HG03442 (cell line): Measurements from ENCODE around the gene PRKCH.
"Not testable (repeated sequence)": the region's sequence is repeated elsewhere in the genome, so short reads cannot be mapped to it uniquely, and the experiment has no call there.

ENCODE experiments used
- ATAC-seq: cut with Tn5 transposase; IDR thresholded peaks from one replicate; pipeline ENCODE4 v1.9.1; 2021; ENCODE audit warnings: mild to moderate bottlenecking, moderate library complexity; ENCODE audit not compliant: unreplicated experiment

PRKCH gene

DNA sequence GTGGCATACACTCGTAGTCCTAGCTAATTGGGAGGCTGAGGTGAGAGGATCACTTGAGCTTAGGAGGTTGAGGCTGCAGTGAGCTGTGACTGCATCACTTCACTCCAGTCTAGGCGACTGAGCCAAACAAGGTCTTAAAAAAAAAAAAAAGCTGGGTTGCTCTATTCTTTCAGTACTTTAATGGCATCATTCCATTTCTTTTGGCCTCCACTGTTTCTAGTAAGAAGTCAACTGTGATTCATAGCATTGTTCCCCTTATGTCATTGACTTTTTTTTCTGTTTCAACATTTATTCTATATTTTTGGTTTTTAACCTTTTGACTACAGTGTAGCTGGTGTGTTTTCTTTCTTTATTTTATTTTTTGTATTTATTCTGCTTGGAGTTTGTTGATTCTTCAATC, 16.7 kb upstream of the PRKCH start:
- ATAC-seq, result no peak

DNA sequence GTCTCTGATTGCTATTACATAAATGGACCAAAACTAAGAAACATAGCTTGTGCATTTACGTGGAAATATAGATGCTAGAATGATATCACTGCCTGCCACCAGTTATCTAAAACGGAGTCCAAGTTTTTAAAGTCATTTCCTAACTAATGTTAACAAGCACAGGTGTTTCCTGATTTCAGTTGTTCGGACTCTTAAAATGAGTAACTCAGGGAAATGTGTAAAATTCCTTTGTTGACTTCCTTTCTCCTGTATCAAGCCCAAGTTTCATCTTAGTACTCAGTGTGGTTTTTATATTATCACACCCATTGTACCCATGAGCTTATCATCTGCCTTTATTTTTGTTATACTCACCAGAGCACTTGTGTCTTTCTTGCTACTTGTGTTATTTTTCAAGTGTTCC, 13.2 kb upstream of the PRKCH start:
- ATAC-seq, result no peak

DNA sequence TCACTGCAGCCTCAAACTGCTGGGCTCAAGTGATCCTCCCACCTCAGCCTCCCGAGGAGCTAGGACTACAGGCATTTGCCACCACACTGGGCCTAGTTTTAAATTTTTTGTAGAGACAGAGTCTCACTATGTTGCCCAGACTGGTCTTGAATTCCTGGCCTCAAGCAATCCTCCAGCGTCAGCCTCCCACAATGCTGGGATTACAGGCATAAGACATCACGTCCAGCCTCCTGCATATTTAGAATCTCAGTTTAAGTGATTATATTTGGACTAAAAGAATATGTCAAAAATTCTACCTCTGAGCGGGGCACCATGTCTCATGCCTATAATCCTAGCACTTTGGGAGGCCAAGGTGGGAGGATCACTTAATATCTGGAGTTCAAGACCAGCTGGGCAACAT, 12.7 kb upstream of the PRKCH start:
- ATAC-seq, result not testable (repeated sequence)

DNA sequence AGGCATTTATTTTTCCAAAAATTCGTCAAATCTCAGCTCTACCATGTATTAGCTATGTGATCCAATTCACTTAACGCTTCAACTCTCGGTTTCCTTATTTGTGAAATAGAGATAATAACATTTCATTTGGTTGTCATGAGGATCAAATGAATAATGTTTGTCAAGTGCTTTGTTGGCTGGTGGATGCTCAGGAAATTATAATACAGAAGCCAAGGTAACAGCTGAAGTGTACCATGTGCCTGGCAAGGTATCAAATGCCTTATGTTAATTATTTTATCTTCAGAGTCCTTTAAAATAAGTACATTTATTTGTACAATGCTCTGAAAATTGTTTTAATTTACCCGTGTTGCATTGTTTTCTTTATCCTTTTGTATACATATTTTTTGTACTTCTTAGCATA, 6.1 kb upstream of the PRKCH start:
- no peak for ATAC-seq

DNA sequence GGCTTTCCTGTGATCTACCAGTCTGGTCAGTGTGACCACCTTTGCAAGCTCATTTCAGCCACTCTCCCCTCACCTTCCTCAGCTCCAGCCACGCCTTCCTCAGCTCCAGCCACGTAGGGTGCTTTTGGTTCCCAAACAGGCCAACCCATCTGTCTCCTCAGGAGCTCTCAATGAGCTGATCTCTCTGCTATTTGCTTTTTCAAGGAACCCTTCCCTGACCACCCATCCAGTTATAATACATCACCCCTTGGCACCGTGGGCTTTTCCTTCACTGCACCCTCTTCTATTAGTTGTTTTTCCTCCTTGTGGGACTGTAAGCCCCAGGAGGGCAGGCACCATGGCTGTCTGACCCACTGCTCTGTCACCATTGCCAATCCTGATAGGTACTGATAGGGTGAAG, 2.3 kb upstream of the PRKCH start:
- no peak for ATAC-seq

DNA sequence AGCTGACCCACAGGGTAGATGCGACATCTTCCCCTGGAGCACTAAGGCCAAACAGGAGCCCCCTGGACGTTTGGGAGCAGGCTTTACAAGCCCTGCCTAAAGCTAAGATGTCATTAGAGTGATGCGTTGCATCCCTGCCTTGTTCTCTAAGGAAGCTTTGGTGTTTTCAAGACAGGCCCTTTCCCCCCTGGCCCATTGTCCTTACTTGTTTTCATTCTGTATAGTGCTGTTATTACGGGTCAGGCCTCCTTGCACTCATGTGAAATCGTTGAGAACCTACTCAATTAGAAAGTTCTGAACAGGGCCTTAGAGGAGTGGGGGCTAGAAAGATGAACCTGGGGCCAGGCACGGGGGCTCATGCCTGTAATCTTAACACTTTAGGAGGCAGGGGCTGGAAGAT, 1.7 kb upstream of the PRKCH start:
- no peak for ATAC-seq

DNA sequence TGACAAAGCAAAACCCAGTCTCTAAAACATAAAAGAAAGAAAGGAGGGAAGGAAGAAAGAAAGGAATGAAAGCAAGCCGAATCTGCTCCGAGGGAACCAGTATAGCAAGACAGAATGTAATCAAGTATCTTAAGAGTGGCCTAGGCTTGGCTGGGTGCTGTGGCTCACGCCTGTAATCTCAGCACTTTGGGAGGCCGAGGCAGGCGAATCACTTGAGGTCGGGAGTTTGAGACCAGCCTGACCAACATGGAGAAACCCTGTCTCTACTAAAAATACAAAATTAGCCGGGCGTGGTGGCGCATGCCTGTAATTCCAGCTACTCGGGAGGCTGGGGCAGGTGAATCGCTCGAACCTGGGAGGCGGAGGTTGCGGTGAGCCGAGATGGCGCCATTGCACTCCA, 1.2 kb upstream of the PRKCH start:
- not testable (repeated sequence) for ATAC-seq

DNA sequence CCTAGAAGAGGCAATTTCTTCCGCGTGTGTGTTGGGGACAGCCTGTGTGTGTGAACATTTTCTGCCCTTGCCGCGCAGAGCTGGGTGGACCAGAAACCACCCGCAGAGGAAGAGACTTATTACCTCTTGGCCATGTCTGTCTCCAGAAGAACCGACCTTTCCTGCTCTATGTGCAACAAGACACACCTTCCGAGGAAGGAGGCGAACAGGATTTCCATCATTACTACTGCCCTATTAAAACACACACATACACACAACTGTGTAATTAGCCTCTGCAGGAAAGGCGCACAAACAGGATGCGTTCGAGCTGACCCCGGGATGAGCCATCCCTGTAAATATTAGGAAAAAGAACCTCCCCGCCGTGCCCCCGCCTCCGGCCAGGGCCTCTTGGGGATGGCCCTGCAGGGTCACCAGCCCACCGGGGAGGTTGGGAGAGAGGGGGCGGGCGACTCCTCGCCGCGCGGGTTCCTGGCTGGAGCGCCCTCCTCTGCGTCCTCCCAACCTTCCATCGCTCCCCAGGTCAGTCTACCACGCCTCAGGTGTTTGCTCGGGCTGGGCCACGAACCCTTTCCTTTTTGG, 484 bp upstream of the PRKCH start:
- ATAC-seq, result peak; percentile 9

DNA sequence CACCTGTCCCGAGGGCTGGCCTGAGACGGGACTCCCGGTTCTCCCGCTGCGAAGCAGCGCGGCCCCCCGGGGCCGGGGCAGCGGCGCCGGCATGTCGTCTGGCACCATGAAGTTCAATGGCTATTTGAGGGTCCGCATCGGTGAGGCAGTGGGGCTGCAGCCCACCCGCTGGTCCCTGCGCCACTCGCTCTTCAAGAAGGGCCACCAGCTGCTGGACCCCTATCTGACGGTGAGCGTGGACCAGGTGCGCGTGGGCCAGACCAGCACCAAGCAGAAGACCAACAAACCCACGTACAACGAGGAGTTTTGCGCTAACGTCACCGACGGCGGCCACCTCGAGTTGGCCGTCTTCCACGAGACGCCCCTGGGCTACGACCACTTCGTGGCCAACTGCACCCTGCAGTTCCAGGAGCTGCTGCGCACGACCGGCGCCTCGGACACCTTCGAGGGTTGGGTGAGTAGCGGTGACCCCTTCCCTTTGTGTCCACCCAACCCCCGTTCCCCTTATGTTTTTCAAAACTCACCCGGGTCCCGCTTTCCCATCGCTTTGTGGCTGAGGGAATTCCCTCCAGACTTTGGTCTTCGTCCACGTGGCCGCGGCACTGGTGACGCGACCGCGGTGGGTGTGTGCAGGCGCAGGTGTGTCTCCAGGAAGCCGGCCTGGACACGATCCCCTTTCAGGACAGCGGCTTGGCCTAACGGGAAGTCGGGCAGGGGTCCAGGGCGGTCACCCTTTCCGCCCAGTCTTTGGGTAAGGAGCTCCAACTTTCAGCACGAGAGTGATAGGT, 826 bp downstream of the PRKCH start:
- ATAC-seq, result no peak

DNA sequence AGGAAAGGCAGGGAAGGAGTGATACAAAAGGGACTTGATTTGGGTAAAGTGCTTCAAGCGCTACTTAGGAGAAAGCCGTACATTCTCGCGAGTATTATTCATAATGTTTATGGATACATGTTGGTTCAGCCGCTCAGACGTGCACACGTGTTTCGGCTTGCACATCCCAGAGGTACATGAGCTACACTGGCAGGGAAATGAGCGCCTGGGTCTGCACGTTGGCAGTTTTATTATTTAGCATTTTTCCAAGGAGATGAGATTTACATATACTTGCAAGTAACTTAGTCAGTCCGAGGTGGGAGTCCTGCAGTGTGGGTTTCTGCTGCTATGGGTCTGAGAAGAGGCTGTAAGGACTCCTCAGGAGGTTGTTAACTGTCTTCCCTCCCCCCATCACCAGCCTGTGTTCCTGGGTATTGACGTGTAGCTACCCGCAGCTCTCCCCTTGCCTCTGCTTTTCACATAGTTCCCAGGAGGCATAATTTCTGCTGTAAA, 1.5 kb downstream of the PRKCH start:
- no peak for ATAC-seq

DNA sequence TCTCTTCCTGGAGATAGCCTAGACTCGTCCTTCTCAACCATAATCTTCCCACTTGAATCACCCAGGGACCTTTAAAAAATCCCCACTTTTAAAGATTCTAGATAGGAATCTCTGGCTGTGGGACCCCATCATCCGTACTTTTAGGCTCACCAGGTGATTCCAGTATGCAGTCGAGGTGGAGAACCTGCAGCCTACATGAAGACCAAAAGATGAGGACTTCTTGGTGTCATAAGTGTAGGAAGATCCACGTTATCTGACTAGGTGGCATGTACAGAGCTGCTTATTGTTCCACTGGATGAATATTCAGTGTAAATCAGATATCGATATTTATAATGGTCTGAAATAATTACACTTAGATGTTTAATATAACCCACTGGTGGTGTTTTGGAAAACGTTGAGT, 2.6 kb downstream of the PRKCH start:
- ATAC-seq, result no peak

DNA sequence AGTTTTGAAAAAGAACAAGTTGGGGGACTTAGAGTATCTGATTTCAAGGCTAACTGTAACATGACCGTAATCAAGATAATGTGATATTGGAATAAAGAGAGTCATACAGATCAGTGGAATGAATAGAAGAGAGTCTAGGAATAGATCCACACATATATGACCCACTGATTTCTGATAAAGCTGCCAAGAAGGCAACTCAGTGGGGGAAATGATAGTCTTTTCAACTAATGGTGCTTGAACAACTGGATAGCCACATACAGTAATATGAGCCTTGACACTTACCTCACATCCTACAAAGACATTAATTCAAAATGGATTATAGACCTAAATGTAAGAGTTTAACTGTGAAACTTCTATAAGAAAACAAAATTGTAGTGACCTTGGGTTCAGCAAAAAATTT, 3.8 kb downstream of the PRKCH start:
- ATAC-seq, result no peak

DNA sequence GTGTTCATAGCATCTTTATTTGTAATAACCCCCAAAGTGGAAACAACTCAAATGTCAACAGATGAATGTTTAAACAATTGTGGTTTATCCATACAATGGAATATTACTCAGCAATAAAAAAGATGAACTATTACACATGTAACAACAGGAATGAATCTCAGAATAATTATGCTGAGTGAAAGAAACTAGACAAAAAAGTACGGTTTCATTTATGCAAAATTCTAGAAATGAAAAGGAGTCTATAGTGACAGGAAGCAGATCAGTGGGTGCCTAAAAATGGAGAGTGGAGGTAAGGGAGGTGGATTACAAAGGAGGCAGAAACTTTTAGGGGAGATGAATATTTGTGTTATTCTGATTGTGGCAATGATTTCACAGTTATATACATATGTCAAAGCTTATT, 4.8 kb downstream of the PRKCH start:
- ATAC-seq, result no peak

DNA sequence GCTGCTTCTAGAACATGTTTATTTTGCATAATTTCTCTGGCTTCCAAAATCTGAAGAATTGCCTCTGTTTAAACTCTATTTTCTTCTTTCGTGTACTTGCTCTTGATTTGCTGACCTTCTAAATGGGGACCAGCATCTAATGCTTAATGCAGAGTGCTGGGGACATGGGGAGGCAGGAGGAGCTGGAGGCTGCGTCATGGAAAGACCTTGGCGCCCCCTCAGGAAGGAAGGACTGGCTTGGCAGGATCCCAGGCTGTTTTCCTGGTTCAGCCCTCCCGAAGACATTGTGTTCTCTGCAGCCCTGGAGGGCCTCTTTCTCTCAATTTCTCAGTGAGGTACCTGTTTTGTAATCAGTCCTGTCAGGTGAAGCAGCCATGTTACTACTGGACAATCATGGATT, 5.5 kb downstream of the PRKCH start:
- no peak for ATAC-seq

DNA sequence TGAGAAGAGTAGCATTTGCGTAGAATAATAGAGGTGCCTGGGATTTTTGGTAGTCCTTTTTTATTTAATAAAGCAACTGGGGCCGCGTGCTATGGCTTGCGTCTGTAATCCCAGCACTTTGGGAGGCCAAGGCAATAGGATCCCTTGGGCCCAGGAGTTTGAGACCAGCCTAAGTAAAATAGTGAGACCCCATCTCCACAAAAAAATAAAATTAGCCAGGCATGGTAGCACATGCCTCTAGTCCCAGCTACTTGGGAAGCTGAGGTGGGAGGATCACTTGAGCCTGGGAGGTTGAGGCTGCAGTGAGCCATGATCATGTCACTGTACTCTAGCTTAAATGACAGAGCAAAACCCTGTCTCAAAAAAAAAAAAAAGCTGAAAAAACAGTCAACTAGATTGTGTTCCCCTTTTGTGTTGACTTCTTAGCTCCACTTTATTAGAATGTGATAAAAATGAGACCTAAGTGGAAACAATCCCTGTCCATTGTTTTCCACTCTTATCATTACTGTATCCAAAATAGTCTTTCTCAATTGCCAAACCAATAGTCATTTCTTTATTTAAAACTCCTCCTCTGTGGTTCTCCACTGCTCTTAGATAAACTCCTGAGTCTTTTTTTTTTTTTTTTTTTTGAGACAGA, 7.4 kb downstream of the PRKCH start:
- ATAC-seq, result no peak

DNA sequence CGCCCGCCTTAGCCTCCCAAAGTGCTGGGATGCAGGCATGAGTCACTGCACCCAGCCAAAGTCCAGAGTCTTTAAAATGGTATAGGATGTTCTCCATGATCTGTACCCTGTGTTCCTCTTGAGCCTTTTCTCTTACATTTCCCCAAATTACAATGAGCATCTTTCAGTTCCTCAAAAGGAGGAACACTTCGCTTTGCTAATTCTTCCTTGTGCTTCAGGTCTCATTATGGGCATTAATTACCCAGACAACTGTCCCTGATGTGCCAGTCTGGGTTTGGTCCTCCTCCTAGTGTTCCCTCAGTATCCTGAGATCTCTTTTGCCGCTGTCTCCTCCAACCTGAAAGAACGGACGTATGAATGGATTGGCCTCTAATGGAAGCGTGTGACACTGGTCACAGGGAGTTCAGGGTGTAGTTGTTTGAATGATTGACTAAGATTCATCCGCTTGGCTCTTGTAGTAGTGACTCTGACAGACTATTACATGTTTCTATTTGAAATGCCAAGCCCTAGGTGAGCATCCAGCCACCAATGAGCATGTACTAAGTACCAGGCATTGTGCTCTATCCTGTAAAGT, 8.2 kb downstream of the PRKCH start:
- peak; percentile 44 for ATAC-seq

DNA sequence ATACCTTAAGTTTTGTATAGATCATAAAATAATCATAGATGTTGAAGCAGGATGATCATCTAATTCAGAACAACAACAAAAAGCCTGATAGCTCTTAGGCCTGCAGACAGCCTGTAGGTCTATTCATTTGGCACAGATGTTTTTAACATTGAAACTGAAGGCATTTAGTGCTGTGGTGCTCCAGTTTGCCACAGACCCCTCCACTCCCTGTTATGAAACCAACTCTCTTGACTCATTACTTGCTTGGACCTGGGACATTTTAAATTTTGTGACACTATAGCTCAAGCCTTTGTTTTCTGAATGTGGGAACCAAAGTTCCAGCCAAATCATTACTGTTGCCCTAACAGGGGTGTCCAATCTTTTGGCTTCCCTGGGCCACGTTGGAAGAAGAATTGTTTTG, 9.1 kb downstream of the PRKCH start:
- peak; percentile 59 for ATAC-seq

DNA sequence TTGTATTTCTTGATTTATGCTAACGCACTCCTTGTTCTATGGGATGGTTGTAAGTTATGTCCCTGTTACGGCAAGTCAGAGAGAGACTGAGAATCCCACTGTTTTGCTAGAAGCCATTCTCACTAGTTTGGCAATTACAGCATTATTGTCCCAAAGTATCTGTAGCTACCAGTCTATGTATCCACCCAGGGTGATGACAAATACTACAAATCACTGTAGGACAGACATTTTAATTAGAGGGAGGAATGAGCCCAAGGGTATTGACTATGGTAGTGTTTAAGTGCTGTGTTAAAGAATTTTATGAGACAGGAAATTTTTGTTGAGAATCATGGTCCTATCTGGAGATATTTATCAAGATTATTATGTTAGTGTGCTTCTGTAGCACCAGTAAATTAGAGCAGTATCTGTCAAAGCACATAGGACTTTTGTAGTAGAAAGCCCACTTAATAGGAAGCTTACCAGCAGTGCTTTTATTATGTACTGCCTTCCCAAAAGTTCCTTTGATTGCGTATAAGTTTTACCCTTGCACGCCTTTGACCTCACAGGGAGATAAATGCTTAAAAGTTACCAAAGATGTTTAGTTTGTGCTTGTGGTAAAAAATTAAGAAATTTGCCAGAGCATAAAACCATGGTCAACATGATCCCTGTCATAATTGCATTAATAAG, 10.7 kb downstream of the PRKCH start:
- no peak for ATAC-seq

DNA sequence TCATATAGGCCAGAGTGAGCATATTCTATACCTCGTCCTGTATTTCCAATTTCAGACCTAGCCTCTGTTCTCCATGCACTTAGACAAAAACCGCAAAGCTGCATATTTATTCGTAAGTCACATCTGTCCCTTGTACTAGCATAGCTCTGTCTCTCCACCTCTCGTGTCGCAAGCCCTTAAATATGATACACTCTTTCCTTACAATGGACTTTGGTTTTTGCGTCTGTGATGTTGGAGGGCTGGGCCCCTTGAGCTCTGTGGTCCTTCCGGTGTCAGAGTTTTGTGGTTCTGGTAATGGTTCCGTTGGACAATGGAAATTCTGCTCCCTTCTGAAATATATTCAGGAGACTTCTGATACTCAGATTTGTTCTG, 11.3 kb downstream of the PRKCH start:
- no peak for ATAC-seq

DNA sequence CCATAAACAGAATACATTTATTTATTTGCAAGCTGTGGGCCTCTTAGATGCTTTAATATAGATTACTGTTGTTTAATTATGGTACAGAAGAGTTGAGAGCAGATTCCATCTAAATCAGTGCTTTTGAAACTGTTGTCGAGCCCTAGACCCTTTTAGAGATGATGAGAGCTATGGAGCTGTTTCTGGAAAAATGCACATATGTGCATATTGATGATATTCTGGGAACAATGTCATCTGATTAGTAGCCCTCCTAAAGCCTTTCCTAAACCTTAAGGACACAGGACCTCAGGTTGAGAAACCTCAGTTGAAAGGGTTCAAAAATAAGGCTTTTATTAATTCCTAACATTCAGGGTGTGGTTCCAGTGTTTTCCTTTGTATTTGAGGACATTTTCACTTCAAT, 11.7 kb downstream of the PRKCH start:
- ATAC-seq, result no peak

DNA sequence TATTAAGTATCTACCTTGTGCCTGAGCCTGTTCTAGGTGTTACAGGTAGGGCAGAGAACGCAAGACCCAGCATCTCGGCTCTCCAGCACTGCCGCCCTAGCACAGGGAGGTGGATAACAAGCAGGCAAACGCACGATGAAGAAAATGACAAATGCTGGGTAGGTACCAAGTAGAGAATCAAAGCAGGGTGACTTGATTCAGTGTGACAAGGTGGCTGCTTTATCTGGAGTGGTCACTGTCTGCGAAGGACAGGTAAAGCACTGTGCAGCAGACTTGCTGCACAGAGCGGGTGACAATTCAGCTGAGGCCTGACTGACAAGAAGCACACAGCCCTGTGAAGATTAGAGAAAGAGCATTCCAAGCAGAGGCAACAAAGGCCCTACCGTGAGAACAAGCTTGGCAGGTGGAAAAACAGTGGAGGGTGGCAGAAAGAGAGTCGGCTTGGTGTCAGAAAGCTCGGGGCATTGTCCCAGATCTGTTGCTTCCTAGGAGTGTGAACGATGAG, 12.9 kb downstream of the PRKCH start:
- ATAC-seq, result no peak
